ENCODE measurements around the gene ZC3H18.

The ZC3H18 gene

GRCh38 chr16:88627531-88628411 is 57.6 kb downstream of the ZC3H18 start:
- DNase-seq: no peak

DNA sequence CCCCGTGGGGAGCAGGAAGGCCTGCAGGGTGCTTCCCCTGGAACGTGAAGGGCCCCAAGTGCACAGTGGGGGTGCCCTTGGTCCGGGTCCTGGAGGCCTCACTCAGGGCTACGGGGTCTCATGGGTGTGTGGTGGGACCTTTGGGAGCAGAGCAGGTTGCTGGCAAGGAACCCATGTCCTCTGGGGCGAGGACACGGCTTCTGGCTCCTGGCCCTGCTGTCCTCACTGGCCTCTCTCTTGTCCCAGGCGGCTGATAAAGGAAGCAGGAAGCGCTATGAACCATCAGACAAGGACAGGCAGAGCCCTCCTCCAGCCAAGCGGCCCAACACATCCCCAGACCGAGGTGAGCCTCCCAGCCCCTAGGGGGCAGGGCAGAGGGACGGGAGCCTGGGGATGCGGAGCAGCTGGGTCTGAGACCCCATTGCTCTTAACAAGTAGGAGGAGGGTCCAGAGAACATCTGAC is 58.3 kb downstream of the ZC3H18 start:
- DNase-seq: no peak

DNA sequence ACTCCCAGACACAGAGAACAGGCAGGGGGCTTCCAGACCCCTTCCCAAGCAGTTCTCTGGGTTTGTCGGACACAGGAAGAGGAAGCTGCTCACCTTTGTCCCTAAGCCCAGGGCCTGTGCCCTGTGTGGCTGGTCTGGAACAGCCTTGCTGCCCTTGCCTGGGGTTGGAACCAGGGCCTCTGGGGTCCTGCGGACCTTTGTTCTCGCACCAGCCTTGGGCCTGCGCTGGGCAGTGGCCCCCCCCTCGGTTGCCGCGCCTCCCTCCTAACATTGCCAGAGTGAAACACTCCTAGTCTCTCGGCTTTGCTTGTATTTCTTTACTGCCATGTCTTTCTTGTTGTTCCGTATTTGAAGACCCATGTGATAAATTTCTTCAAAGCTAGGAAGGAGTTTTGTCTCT is 59.6 kb downstream of the ZC3H18 start:
- DNase-seq: no peak

DNA sequence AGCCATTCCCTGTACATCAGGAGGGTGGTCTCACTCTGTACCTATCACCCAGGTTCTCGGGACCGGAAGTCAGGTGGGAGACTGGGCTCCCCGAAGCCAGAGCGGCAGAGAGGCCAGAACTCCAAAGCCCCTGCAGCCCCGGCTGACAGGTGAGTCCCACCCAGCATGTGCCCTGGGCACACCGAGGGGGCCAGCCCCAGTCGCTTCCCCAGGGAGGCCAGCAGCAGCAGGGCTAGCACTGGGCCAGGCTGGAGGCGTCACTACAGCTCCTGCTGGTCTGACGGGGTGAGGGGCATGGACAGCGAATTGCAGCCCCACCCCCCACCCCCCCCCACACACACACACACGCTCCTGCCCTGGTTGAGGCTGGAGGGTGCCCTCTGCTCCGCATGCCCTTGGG is 60.2 kb downstream of the ZC3H18 start:
- no peak for DNase-seq

- DNase-seq: no peak
Measured at GRCh38 chr16:88630941-88631340, 60.7 kb downstream of the ZC3H18 start.

- DNase-seq: no peak
Measured at GRCh38 chr16:88631384-88631783, 61.2 kb downstream of the ZC3H18 start.

- DNase-seq: no peak
Measured at GRCh38 chr16:88631920-88632586, 61.9 kb downstream of the ZC3H18 start.

GRCh38 chr16:88632587-88632930 is 62.4 kb downstream of the ZC3H18 start:
- no peak for DNase-seq

DNA sequence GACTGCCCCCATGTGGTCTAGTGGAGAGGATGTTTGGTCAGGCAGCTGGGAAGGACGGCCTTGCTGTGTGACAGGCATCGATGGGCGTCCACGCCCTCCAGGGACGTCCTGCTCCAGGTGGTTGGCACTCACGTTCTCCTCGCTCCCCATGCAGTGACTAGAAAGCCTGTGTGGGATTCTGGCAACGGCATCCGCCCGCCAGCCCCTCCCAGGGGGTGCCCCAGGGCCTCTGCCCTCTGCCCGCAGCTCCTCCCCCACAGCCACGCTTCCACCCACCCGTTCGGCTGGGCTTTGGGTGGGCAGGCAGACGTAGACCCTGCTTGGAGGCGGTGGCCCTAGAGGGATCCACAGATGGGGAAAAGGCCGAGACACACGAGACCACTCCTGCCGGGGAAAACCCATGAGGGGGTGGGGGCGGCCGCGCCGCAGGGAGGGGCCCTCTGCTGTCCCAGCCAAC is 63.5 kb downstream of the ZC3H18 start:
- DNase-seq: peak; percentile 27

DNA sequence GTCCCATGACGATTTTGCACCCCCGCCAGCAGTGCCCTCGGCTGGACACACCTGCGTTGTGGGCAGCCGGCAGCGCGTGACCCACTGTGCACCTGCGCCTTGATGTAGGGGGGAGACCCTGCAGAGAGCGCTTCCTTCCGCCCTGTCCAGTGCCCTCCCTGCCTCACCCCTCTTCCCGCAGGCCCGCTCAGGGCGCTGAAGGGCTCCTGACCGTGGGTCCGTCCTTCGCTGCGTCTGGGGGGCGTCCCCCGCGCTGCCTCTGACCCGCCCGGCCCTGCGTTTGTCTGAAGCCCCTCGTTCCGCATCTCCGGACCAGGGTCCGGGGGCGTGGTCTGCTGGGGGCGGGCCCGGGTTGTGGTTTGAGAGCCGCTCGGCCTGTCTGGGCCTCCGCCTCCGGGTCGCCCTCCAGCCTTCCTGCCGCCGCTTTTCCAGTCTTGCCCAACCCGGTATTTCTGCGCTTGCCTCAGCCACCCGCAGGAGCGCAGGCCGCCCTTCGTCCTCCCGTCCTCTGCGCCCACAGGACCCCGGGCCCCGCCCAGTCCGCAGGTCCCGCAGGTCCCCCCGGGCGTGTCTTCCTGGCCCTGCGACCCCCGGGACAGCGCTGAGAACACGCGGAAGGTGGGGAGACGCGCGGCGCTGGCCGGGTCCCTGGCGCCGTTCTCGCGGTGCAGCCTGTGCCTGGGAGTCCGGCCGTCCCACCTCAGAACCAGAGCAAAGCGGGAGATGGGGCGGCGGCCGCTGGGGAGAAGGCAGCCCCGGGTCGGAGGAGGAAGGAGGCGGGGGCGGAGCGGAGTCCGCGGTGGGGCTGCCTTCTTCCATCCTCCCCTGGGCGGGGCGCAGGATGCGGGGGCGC is 64.2 kb downstream of the ZC3H18 start:
- peak; percentile 70 for DNase-seq

DNA sequence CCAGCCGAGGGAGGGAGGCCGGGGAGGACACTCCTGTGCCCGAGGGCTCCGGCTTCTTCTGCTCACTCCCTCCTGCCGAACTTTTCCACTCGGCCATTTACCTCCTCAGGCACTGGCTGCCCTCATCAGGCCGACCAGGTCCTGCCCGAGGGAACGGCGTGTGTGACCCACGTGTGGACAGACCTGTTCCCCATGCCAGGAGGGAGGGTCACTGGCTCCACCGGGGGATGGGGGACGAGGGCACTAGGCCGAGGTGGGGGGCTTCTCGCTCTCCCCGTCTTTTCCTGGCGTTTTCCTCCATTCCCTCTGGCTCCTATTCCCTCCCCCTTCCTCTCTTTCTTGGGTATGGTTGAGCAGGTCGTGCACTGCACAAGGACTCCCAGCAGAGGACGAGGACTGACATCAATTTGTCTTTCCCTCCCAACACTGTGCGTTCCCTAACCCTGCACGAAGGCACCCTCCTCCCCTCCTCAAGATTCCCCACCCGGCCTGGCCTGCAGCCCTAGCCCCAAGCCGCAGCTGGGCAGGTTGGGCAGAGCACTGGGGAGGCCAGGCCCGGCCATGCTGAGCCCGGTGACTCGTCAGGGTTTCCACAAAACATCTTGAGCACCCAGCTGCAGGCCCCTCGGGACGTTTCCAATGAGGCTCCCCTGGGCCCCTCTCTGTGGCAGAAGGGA is 64.9 kb downstream of the ZC3H18 start:
- peak; percentile 31 for DNase-seq

- DNase-seq: no peak
Measured at GRCh38 chr16:88635671-88636319, 65.6 kb downstream of the ZC3H18 start.

GRCh38 chr16:88636488-88637265 is 66.5 kb downstream of the ZC3H18 start:
- peak; percentile 23 for DNase-seq

DNA sequence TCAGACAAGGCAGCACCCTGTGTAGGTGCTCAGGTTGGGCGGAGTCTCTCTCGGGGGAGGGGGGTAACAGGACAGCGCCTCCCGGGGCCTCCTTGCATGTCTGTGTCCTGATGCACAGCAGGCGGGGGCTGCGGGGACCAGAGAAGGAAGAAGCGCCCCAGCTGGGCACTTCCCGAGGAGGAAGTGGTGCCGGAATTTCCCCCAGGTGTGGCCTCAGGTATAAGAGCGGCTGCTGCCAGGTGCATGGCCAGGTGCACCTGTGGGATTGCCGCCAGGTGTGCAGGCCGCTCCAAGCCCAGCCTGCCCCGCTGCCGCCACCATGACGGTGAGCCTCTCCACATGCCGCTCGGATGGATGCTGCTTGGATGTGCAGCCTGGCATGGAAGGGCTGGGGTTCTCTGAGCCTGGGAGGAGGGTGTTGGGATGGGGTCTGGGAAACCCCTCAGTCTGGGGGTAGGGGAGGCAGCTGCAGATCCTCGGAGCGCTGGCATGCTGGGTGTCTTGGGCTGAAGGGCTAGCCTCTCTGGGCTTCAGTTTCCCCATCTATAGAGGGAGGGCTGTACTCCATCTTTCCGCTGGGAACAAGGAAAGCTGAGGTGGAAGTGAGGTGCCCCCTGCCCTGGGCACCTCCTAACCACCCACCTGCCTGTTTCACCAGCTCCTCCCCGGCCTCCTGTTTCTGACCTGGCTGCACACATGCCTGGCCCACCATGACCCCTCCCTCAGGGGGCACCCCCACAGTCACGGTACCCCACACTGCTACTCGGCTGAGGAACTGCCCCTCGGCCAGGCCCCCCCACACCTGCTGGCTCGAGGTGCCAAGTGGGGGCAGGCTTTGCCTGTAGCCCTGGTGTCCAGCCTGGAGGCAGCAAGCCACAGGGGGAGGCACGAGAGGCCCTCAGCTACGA is 68.4 kb downstream of the ZC3H18 start, which contains the start of gene IL17C:
Gene IL17C, plus strand, starts transcription at position 250 of the 908 bp plus-strand sequence. Its CDS starts 70 bp downstream, at position 320.
- DNase-seq: no peak

DNA sequence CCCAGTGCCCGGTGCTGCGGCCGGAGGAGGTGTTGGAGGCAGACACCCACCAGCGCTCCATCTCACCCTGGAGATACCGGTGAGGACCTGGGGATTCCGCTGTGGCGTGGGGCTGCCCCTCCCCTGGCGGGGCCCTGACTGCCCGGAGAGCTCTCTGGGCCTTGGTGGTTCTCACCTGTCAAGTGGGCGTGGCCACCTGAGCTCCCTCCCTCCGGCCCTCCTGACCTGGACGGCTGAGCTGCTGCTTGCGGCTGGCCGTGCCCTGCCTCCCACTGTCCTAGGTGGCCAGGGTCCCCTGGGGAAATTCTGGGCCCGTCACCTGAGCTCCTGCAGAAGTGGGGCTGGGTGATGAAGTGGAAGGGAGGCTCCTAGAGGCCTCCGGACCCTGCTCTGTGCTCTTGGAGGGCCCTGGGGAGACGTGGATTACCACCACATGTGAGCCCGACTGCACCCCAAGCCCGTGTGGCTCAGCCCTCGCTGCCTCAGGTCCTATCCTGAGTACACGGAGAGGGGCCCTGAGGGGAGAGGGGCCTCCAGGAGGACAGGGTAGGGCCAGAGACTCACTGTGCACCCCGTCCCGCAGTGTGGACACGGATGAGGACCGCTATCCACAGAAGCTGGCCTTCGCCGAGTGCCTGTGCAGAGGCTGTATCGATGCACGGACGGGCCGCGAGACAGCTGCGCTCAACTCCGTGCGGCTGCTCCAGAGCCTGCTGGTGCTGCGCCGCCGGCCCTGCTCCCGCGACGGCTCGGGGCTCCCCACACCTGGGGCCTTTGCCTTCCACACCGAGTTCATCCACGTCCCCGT is 69.2 kb downstream of the ZC3H18 start:
- DNase-seq: no peak

GRCh38 chr16:88640039-88640495 is 69.9 kb downstream of the ZC3H18 start:
- no peak for DNase-seq

GRCh38 chr16:88640498-88641247 is 70.5 kb downstream of the ZC3H18 start:
- DNase-seq: no peak

All from EL (cell line).